BE2C (cell line): ENCODE results near the gene UPK2.

Experiments
- DNase-seq: peaks from one replicate; pipeline ENCODE4 v3.0.0-alpha.2; 2020
- H3K27me3 ChIP-seq: fragments of 250-450 bp; sonication (Bioruptor Pico); 2 replicates; pipeline ENCODE4 v1.5.1; 2020; ENCODE audit warnings: mild to moderate bottlenecking
- H3K36me3 ChIP-seq: fragments of 250-450 bp; sonication (Bioruptor Pico); 2 replicates; pipeline ENCODE4 v1.5.1; 2020; ENCODE audit warnings: mild to moderate bottlenecking
- H3K4me1 ChIP-seq: fragments of 250-450 bp; sonication (Bioruptor Pico); 2 replicates; pipeline ENCODE4 v1.5.1; 2020
- H3K4me3 ChIP-seq: 2 replicates; pipeline ENCODE4 v1.5.1; 2011; ENCODE audit warnings: low read depth, low read length
- H3K9me3 ChIP-seq: fragments of 250-450 bp; sonication (Bioruptor Pico); 2 replicates; pipeline ENCODE4 v1.5.1; 2020
- CTCF ChIP-seq: IDR thresholded peaks from 2 replicates; pipeline ENCODE4 v1.5.1; 2012; ENCODE audit warnings: mild to moderate bottlenecking, low read depth, low read length

Gene UPK2

GRCh38 chr11:118916842-118917388 is 39.2 kb upstream of the UPK2 start:
- TF ChIP-seq CTCF, result no peak
- DNase-seq, result peak; percentile 65
- H3K4me3 ChIP-seq, result no peak overlapping the region

GRCh38 chr11:118917481-118918127 is 38.5 kb upstream of the UPK2 start:
- no peak for TF ChIP-seq CTCF
- H3K4me3 ChIP-seq, result no peak overlapping the region
- no peaks in the 10 kb centered on the region; the same call in 1 of the 2 replicates for H3K36me3 ChIP-seq
- H3K27me3 ChIP-seq, result no peaks in the 10 kb centered on the region
- peaks cover 89% of the 10 kb centered on the region for H3K4me1 ChIP-seq
- H3K9me3 ChIP-seq, result no peaks in the 10 kb centered on the region
- no peak for DNase-seq

More at GRCh38 chr11:118916842-118917388, 39.2 kb upstream of the UPK2 start:
- H3K9me3 ChIP-seq, result no peaks in the 10 kb centered on the region
- no peaks in the 10 kb centered on the region for H3K27me3 ChIP-seq
- H3K36me3 ChIP-seq, result no peaks in the 10 kb centered on the region; the same call in 1 of the 2 replicates
- H3K4me1 ChIP-seq, result peaks cover 89% of the 10 kb centered on the region

GRCh38 chr11:118918128-118918685 is 37.9 kb upstream of the UPK2 start:
- Histone ChIP-seq H3K9me3 (no peaks in the 10 kb centered on the region), H3K4me1 (peaks cover 88% of the 10 kb centered on the region), H3K27me3 (no peaks in the 10 kb centered on the region), H3K4me3 (no peak overlapping the region), H3K36me3 (no peaks in the 10 kb centered on the region; the same call in 1 of the 2 replicates)
- no peak for TF ChIP-seq CTCF
- DNase-seq, result peak; percentile 19

GRCh38 chr11:118918686-118919280 is 37.3 kb upstream of the UPK2 start:
- H3K27me3 ChIP-seq, result no peaks in the 10 kb centered on the region
- peaks cover 91% of the 10 kb centered on the region for H3K4me1 ChIP-seq
- H3K36me3 ChIP-seq, result no peaks in the 10 kb centered on the region; the same call in 1 of the 2 replicates
- H3K4me3 ChIP-seq, result peak overlapping the region; percentile 92
- DNase-seq, result peak; percentile 21
- no peak for TF ChIP-seq CTCF
- H3K9me3 ChIP-seq, result no peaks in the 10 kb centered on the region

GRCh38 chr11:118921121-118921928 is 34.8 kb upstream of the UPK2 start:
- no peak for TF ChIP-seq CTCF
- Histone ChIP-seq H3K9me3 (no peaks in the 10 kb centered on the region), H3K36me3 (no peaks in the 10 kb centered on the region), H3K27me3 (no peaks in the 10 kb centered on the region), H3K4me1 (peaks cover 71% of the 10 kb centered on the region), H3K4me3 (peak overlapping the region; percentile 92)
- no peak for DNase-seq
